GM13976 (cell line): ENCODE measurements around the gene GET4.

ENCODE experiments used
- DNase-seq: peaks from one replicate; pipeline ENCODE4 v3.0.0; 2012; ENCODE audit warnings: low spot score
- CTCF ChIP-seq: IDR thresholded peaks from 2 replicates; pipeline ENCODE4 v1.5.1; 2012; ENCODE audit warnings: borderline replicate concordance, mild to moderate bottlenecking; ENCODE audit not compliant: insufficient read depth; ENCODE audit errors: extremely low read depth, missing control alignments, control extremely low read depth
- in situ Hi-C: fragments of 300-500 bp; cut with MboI; formaldehyde crosslinking; loops from one replicate; pipeline ENCODE4 v1.12.0; 2022; ENCODE audit warnings: low sequenced_read_pairs, mixed read lengths, inconsistent platforms; ENCODE audit not compliant: unreplicated experiment

Gene GET4

GRCh38 chr7:876077-876971, at the start of gene GET4:
Gene GET4 (plus strand): TSS chr7:876554. CDS start chr7:876646, 92 bp downstream.
- DNase-seq: peak; percentile 92
- in situ Hi-C loops: loop anchor here (10.0 kb wide), 1 partner anchor 562 kb away; no protein-coding TSS in a partner anchor
- TF ChIP-seq CTCF: peak; percentile 22

GRCh38 chr7:828793-829561, 47.4 kb upstream of the GET4 start:
- no peak for DNase-seq
- in situ Hi-C loops: no loop called here
- TF ChIP-seq CTCF: no peak

GRCh38 chr7:830069-830468, 46.3 kb upstream of the GET4 start:
- in situ Hi-C loops: no loop called here
- DNase-seq: no peak

GRCh38 chr7:831596-832166, 44.7 kb upstream of the GET4 start:
- no peak for TF ChIP-seq CTCF
- peak; percentile 84 for DNase-seq
- in situ Hi-C loops: no loop called here

More at GRCh38 chr7:830069-830468, 46.3 kb upstream of the GET4 start:
- no peak for TF ChIP-seq CTCF

DNA sequence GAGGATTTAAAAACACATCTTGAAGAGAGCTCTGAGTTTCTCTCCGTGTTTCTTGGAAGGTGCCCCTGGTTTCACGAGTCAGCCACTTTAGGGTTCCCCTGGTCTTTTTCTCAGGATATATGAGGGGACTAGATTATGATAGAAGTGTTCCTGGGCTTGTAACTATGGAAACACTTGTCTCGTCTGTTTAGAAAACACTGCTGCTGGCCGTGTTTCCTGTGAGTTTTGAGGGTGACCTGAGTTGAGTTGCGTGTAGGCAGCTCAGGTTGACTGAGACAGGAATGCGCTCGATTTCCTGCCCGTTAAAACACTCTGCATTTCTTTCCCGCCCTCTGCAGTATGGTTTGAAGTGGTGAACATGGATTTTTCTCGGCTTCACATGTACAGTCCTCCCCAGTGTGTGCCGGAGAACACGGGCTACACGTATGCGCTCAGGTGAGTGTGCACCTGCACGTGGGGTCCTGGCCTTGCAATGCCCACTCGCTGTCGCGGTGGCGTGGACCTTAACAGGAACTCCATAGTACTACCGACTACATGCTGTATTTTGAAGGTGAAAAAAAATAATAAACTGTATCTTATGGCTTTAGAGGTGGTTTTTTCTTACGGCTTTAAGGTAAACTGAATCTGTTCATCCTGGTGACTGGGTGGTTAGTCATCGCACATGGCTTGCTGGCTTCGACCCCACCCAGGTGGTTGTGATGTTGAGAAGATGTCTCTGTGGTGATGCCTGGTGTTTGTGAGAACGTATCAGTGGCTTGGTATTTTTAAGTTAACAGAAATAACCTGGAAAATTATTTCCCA, 44.0 kb upstream of the GET4 start, which contains the start of gene SUN1:
Gene SUN1, plus strand, starts transcription at position 310 of the 801 bp plus-strand sequence. Its CDS starts 49 bp downstream, at position 359.
- no peak for TF ChIP-seq CTCF
- in situ Hi-C loops: no loop called here
- peak; percentile 75 for DNase-seq
